Measurements from ENCODE around the gene PRKCSH.
A peak's percentile ranks its signal among the peaks of the same experiment; 100 is the strongest.

PRKCSH gene, protein sequence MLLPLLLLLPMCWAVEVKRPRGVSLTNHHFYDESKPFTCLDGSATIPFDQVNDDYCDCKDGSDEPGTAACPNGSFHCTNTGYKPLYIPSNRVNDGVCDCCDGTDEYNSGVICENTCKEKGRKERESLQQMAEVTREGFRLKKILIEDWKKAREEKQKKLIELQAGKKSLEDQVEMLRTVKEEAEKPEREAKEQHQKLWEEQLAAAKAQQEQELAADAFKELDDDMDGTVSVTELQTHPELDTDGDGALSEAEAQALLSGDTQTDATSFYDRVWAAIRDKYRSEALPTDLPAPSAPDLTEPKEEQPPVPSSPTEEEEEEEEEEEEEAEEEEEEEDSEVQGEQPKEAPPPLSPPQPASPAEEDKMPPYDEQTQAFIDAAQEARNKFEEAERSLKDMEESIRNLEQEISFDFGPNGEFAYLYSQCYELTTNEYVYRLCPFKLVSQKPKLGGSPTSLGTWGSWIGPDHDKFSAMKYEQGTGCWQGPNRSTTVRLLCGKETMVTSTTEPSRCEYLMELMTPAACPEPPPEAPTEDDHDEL

GRCh38 chr19:11435057-11435832 is at the start of gene PRKCSH, which contains the start of gene ODAD3:
Gene PRKCSH (plus strand): TSS chr19:11435635. CDS start chr19:11436118, 483 bp downstream.
Gene ODAD3 (minus strand): TSS chr19:11435121. CDS start chr19:11435016, 105 bp downstream.
- Histone ChIP-seq H3K27me3 (replicated peaks) (no peaks in the 10 kb centered on the region), H3K4me3 (ENCODE audit: low read depth, low read length) (peak within 1 kb of the TSS; percentile 98), H3K36me3 (replicated peaks) (peaks cover 22% of the 10 kb centered on the region), H3K27ac (peak within 1 kb of the TSS; percentile 81)
- TF ChIP-seq, protein P1, sequence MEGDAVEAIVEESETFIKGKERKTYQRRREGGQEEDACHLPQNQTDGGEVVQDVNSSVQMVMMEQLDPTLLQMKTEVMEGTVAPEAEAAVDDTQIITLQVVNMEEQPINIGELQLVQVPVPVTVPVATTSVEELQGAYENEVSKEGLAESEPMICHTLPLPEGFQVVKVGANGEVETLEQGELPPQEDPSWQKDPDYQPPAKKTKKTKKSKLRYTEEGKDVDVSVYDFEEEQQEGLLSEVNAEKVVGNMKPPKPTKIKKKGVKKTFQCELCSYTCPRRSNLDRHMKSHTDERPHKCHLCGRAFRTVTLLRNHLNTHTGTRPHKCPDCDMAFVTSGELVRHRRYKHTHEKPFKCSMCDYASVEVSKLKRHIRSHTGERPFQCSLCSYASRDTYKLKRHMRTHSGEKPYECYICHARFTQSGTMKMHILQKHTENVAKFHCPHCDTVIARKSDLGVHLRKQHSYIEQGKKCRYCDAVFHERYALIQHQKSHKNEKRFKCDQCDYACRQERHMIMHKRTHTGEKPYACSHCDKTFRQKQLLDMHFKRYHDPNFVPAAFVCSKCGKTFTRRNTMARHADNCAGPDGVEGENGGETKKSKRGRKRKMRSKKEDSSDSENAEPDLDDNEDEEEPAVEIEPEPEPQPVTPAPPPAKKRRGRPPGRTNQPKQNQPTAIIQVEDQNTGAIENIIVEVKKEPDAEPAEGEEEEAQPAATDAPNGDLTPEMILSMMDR (IDR thresholded peaks at IDR 0.05; ENCODE audit: low read depth, low read length, missing control alignments) = peak; percentile 87
- DNase-seq = peak; percentile 100
- in situ Hi-C loops (cut with HindIII; ENCODE audit: low pct_ligation_motif_present, low sequenced_read_pairs) = no loop called here

GRCh38 chr19:11387162-11388034 is 48.0 kb upstream of the PRKCSH start:
- Histone ChIP-seq H3K4me3 (ENCODE audit: low read depth, low read length) (no peak overlapping the region), H3K27ac (no peak overlapping the region), H3K36me3 (replicated peaks) (no peaks in the 10 kb centered on the region), H3K27me3 (replicated peaks) (no peaks in the 10 kb centered on the region)
- TF ChIP-seq, protein P1 (IDR thresholded peaks at IDR 0.05; ENCODE audit: low read depth, low read length, missing control alignments) = no peak
- DNase-seq = no peak
- in situ Hi-C loops (cut with HindIII; ENCODE audit: low pct_ligation_motif_present, low sequenced_read_pairs) = no loop called here

DNA sequence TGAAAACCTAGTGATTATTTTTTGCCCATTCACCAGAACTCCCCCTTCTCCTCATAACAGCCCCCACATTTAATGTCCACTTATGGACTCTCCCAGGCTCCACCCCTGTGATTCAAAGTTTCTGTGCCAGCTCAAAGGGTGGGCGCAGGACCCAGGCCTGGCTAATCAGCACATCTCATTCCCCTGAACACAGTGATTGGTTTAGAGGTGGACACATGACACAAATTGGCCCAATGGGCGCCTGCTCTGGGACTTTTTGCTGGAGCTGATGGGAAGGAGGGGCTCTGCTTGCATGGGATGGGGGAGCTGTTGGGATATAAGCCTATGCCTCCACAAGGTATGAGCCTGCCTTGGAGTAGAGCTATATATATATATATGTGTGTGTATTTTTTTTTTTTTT is 45.1 kb upstream of the PRKCSH start:
- Histone ChIP-seq H3K27me3 (replicated peaks) (no peaks in the 10 kb centered on the region), H3K4me3 (ENCODE audit: low read depth, low read length) (no peak overlapping the region), H3K36me3 (replicated peaks) (no peaks in the 10 kb centered on the region), H3K27ac (no peak overlapping the region)
- DNase-seq = no peak
- in situ Hi-C loops (cut with HindIII; ENCODE audit: low pct_ligation_motif_present, low sequenced_read_pairs) = no loop called here
- TF ChIP-seq, protein P1 (IDR thresholded peaks at IDR 0.05; ENCODE audit: low read depth, low read length, missing control alignments) = no peak

DNA sequence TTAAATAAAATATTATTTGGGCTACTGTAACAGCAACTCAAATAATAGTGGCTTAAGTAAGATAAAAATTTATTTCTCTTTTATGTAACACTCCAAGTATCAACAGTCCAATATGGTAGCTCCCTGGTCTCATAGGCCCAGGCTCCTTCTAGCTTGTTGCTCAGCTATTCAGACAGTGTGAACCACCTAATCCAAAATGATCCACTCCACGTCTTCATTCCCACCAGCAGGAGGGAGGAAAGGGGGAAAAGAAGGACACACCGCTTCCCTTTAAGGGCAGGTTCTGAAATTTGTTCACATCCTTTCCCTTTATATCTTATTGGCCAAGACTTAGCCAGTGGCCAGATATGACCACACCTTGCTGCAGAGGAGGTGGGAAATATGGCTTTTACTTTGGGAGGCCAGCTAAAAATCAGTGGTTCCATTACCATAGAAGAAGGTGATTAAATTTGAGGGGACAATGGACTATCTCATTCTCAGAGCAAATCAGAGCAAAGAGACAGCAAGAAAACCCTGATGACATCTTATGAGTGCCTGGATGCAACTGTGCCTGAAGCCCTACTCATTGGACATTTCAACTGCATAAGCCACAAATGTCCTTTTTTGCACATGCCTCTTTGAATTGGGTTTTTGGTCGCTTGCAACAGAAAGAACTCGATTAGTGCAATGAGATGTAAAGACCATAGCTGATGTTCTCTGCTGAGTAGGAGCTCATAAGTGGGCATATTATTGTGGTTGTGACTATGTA is 44.3 kb upstream of the PRKCSH start:
- Histone ChIP-seq H3K27me3 (replicated peaks) (no peaks in the 10 kb centered on the region), H3K36me3 (replicated peaks) (no peaks in the 10 kb centered on the region), H3K27ac (no peak overlapping the region), H3K4me3 (ENCODE audit: low read depth, low read length) (no peak overlapping the region)
- TF ChIP-seq, protein P1 (IDR thresholded peaks at IDR 0.05; ENCODE audit: low read depth, low read length, missing control alignments) = no peak
- in situ Hi-C loops (cut with HindIII; ENCODE audit: low pct_ligation_motif_present, low sequenced_read_pairs) = no loop called here
- DNase-seq = no peak
